ENCODE data around the gene GORAB. TPM values are rescaled to one million over a fixed set of nuclear protein-coding genes. Genes with fewer than 3 reads are reported as not detected.

Gene GORAB
- total RNA-seq, 2 donors from 2014 or later: 8.7 to 12.2 TPM

GRCh38 chr1:170494369-170494768 lies 37.6 kb upstream of the GORAB start:
- Histone ChIP-seq H3K4me1 (replicated peaks) (no peaks in the 10 kb centered on the region), H3K9me3 (no peaks in the 10 kb centered on the region), H3K36me3 (no peaks in the 10 kb centered on the region), H3K4me3 (no peak overlapping the region), H3K27ac (no peak overlapping the region), H3K27me3 (replicated peaks; ENCODE audit: insufficient read depth) (no peaks in the 10 kb centered on the region)
- intact Hi-C loops (cut with DNase I): no loop called here
- TF ChIP-seq CTCF (IDR thresholded peaks at IDR 0.05) (no peak), POLR2AphosphoS5 (IDR thresholded peaks at IDR 0.05) (no peak), POLR2A (IDR thresholded peaks at IDR 0.05) (no peak)
- 17% methylated on average over 3 of the region's 3 CpGs for WGBS
- no peak for DNase-seq (ENCODE audit: low spot score)

GRCh38 chr1:170495006-170495405 lies 37.0 kb upstream of the GORAB start:
- Histone ChIP-seq H3K4me1 (replicated peaks) (no peaks in the 10 kb centered on the region), H3K4me3 (no peak overlapping the region), H3K27me3 (replicated peaks; ENCODE audit: insufficient read depth) (no peaks in the 10 kb centered on the region), H3K9me3 (no peaks in the 10 kb centered on the region), H3K36me3 (no peaks in the 10 kb centered on the region), H3K27ac (no peak overlapping the region)
- intact Hi-C loops (cut with DNase I): no loop called here
- TF ChIP-seq CTCF (IDR thresholded peaks at IDR 0.05) (no peak), POLR2A (IDR thresholded peaks at IDR 0.05) (no peak), POLR2AphosphoS5 (IDR thresholded peaks at IDR 0.05) (no peak)
- 57% methylated on average over 2 of the region's 2 CpGs for WGBS
- DNase-seq (ENCODE audit: low spot score): no peak

GRCh38 chr1:170498876-170499275 lies 33.1 kb upstream of the GORAB start:
- intact Hi-C loops (cut with DNase I): no loop called here
- no peak overlapping the region for H3K4me3 ChIP-seq
- DNase-seq (ENCODE audit: low spot score): no peak
- no peak for TF ChIP-seq POLR2A (IDR thresholded peaks at IDR 0.05)
- no peak for TF ChIP-seq POLR2AphosphoS5 (IDR thresholded peaks at IDR 0.05)
- no peak for TF ChIP-seq CTCF (IDR thresholded peaks at IDR 0.05)
- H3K4me1 ChIP-seq (replicated peaks): no peaks in the 10 kb centered on the region
- no peak overlapping the region for H3K27ac ChIP-seq
- no peaks in the 10 kb centered on the region for H3K9me3 ChIP-seq
- no peaks in the 10 kb centered on the region for H3K36me3 ChIP-seq
- 28% methylated on average over 1 of the region's 1 CpG for WGBS
- H3K27me3 ChIP-seq (replicated peaks; ENCODE audit: insufficient read depth): no peaks in the 10 kb centered on the region

- no peaks in the 10 kb centered on the region for H3K36me3 ChIP-seq
- H3K4me3 ChIP-seq: no peak overlapping the region
- DNase-seq (ENCODE audit: low spot score): no peak
- 7% methylated on average over 1 of the region's 1 CpG for WGBS
- no peak overlapping the region for H3K27ac ChIP-seq
- TF ChIP-seq POLR2AphosphoS5 (IDR thresholded peaks at IDR 0.05): no peak
- TF ChIP-seq POLR2A (IDR thresholded peaks at IDR 0.05): no peak
- no peak for TF ChIP-seq CTCF (IDR thresholded peaks at IDR 0.05)
- intact Hi-C loops (cut with DNase I): no loop called here
- H3K9me3 ChIP-seq: no peaks in the 10 kb centered on the region
- H3K4me1 ChIP-seq (replicated peaks): no peaks in the 10 kb centered on the region
- H3K27me3 ChIP-seq (replicated peaks; ENCODE audit: insufficient read depth): no peaks in the 10 kb centered on the region
Observed at GRCh38 chr1:170503665-170504064, 28.3 kb upstream of the GORAB start.

GRCh38 chr1:170510163-170510562 lies 21.8 kb upstream of the GORAB start:
- Histone ChIP-seq H3K4me3 (no peak overlapping the region), H3K27me3 (replicated peaks; ENCODE audit: insufficient read depth) (no peaks in the 10 kb centered on the region), H3K9me3 (no peaks in the 10 kb centered on the region), H3K27ac (no peak overlapping the region), H3K36me3 (no peaks in the 10 kb centered on the region), H3K4me1 (replicated peaks) (no peaks in the 10 kb centered on the region)
- intact Hi-C loops (cut with DNase I): no loop called here
- TF ChIP-seq POLR2AphosphoS5 (IDR thresholded peaks at IDR 0.05): no peak
- no peak for TF ChIP-seq CTCF (IDR thresholded peaks at IDR 0.05)
- no peak for TF ChIP-seq POLR2A (IDR thresholded peaks at IDR 0.05)
- WGBS: 88% methylated on average over 1 of the region's 1 CpG
- no peak for DNase-seq (ENCODE audit: low spot score)

All from prostate gland (tissue), 2 donors.